GM19240 (cell line): Measurements from ENCODE around the gene GSC2.
"Not testable (repeated sequence)": the region's sequence is repeated elsewhere in the genome, so short reads cannot be mapped to it uniquely, and the experiment has no call there.

ENCODE experiments used
- DNase-seq: peaks from one replicate; pipeline ENCODE4 v3.0.0; 2011; ENCODE audit warnings: low spot score; ENCODE audit not compliant: insufficient read length

The GSC2 gene

DNA sequence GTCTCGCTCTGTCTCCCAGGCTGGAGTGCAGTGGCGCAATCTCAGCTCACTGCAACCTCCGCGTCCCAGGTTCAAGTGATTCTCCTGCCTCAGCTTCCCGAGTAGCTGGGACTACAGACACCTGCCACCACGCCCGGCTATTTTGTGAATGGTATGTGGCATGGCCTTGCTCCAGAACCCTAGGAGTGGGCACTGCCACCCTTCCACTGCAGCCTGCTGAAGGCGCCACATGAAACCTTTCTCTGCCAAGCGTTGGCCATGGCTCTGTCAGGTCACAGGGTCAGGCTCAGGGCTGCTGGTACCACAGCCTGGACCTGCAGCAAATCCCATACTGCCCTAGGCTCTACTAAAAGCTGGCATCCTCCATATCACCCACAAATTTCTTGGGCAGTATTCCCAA lies 6.0 kb upstream of the GSC2 start:
- DNase-seq = not testable (repeated sequence)

DNA sequence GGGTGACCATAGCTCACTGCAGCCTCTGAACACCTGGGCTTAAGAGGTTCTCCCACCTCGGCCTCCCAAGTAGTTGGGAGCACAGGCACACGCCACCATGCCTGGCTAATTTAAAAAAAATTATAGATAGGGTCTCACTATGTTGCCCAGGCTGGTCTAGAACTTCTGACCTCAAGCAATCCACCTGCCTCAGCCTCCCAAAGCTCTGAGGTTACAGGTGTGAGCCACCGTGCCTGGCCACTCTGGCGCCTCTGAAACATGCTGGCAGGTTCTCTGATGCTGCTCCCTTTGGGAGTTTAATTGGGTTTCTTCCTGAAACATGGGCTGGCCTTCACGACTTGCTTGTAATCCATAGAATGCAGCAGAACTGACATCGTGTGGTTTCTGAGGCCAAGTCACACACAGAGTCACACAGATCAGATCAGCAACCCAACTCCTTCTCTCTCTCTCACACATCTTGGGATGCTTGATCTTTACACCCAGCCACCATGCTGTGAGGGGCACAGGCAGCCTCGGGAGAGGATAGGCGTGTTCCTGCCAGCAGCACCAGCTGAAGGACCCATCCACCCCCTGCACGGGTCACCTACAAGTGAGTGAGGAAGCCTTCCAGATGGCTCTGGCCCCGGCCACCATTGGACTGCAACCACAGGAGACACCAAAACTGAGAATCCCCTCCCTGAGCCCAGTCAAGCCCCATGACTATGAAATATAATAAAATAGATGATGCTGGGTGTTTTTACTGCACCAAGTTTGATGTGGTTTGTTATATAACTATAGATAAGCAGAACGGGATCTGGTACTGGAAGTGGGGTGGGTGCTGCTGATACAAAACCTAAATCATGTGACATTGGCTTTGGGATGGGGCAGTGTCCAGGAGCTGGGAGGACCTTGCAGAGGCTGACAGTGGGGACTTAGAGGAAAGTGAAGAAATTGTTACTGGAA lies 3.1 kb upstream of the GSC2 start:
- no peak for DNase-seq

DNA sequence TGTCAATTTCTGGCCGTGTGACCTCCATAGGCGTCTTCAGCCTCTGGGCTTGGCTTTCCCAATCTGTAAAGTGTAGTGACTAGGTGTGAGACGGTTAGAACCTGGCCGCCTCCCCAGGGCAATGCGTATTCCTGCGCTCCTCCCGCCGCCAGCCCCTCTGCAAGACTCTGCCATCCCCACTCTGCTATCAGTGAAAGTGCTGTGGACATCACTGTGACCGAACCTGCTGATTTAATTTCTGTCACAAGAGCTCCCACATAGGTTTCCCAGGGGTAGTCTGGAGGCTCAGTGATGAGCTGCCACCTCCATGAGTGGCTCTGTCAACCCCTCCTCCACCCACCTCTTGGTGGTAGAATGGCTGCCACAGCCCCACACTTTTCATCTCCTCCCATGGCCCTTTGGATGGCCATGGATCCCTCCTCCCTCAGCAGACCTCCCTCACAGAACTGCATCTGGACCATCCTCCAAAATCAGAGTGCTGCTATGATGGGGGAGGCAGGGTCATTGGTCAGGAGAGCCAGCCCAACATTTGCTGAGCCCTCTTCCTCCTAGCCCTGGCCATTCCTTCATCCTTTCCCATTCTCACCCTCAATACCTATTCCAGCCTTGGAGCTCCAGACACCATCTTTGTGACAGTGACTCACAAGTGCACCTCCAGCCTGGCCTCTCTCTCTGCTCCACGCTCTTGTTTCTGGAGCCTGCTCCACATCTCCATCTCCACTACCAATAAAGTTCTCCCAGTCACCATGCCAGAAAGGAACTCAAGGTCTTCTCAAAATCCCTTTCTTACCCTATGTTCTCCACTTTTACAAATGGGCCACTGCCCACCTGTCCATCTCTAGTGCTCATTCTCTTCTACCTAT lies 1.5 kb upstream of the GSC2 start:
- DNase-seq = no peak

DNA sequence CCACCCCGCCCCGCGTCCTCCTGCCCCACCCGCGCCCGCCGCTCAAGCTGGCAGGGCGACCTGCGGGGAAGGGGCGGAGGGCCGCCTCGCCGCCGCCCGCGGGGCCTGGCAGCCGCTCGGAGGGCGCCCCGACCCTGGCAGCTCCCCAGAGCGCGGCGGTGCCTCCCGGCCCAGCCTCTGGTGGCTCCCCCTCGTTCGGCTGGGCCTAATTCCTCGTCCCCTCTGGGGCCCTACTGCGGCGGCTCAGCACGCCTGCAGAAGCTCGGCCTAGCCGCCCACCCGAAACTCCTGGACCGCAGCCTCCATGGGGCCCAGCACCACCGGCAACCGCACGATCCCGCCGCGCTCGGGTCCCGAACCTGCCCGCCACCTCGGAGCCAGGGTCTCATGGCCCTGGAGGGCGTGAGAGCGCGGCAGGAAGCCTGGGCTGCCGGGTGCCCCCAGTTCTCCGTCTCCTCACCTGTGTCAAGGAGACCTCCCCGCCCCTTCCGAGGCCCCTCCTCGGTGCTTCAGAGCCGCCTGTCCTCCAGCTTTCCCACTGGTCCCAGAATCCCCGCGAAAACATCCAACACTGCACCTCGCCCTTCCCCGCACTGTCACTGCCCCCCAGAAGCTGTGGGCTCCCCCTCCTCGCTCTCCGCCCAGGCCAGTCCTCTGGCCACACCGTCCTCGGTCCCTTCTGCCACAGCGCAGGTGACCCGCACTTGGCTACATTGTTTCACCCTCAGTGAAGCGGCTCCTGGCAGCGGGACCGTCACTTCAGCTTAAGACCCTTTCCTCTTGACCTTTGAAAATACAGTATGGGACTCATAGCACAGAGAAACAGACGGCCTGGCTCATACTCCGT lies 613 bp upstream of the GSC2 start:
- DNase-seq = no peak

DNA sequence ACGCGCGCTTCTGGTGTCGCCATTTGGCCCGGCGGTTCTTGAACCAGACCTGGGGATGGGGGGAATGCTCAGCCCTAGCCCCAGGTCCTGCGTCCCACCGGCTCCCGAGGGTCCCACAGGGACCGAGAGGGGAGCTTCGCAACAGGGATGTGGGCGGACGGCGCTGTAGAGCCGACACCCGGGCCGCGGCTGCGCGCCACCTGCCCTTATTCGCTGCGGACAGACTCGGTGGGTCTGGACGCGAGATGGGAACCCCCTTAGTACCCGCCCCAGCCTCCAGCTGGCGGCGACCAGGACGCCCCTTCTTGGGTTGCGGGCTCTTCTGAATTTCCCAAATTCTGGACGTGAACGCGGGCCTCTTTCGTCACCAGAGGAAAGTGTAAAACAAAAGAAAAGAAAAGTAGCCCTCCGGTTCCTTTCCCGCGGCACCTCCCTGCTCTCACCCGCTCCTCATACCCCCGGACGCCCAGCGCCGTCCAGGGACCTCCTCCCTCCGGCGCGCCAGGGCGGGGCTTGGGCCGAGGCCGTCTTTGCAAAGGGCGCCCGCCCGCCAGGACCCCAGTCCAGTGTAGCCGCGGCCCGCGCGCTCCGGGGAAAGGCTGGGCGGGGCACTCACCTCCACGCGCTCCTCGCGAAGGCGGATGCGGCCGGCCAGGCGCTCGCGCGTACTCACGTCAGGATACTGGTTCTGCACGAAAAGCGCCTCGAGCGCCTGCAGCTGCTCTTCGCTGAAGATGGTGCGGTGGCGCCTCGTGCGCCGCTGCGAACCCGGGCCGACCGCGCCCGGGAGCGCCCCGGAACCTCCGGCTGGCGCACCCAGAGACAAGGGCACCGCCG lies 827 bp downstream of the GSC2 start:
- DNase-seq = no peak

DNA sequence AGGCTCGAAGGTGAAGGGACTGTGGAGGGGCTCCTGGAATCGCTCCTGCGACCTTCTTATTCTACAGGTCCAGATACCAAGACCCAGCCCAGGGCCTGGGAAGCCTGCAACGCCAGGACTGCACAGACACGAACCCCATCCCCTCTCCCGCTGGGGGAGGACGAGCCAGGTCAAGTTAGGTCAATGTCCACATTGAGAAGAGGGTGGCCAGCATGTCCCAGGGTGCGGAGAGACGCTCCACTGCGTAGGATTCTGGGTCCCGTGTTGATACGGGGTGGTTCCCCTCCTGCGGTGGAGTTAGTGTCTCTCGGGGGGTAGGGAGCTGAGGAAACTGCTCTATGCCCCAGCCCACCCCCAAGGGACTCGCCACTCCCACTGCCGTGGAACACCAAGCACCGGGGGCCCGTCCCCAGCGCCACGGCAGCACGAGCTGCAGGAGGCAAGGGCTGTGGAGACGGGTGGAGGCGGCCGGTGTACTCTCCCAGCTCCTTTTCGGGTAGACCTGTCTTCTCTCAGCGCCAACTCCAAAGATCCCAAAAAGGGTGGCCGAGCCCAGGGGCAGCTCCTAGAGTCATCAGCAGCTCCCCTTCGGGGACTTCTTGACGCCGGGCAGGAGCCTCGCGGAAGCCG lies 1.6 kb downstream of the GSC2 start:
- DNase-seq = no peak

DNA sequence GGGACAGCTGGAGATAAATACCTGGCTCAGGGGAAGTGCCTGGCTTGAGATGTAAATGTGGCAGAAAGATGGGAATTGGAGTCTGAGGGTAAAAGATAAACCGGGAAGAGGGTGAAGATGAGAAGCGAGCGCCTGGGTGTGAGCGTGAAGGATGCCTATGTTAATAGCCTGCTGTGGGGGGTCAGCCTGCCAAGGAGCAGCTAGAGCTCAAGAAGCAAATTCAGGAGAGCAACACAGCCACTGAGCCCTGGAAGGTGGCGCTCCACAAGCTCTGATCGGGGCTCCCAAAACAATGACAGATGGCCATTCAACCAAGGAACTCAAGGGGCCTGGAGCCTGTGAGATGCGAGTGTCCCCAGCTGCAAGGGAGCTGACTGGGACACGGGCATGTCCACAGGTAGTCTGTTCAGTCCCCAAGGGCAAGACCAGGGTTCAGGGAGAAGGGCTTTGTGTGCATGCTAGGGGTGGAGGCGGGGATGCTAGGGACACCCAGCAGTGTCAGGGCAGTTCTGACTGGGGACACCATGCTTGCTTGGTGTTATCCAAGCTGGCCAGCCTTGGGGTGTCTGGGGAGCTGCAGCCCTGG lies 2.8 kb downstream of the GSC2 start:
- DNase-seq = no peak

DNA sequence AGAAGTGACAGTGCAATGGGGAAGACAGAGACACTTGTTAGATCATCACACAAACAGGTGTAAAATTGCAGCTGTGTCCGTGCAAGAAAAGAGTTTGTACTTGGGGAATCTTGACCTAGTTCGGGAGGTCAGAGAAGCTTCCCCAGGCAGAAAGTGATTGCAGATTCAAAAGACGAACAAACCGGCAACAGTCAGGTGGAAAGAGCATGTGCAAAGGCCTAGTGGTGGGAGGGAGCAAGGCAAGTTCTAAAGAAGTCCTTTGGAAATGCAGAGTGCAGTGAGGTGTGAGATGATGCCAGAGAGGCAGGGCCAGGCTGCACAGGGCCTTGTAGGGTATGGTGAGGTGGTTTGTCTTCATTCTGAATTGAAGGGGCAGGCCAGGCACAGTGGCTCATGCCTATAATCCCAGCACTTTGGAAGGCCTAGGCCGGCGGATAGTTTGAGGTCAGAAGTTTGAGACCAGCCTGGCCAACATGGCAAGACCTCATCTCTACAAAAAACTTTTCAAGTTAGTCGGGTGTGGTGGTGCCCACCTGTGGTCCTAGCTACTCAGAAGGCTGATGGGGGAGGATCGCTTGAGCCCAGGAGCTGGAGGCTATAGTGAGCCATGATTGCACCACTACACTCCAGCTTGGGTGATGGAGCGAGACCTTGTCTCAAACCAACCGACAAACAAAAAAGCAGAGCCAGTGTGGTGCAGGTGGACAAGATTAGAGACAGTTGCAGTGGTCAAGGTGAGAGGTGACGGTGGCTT lies 3.7 kb downstream of the GSC2 start:
- no peak for DNase-seq

DNA sequence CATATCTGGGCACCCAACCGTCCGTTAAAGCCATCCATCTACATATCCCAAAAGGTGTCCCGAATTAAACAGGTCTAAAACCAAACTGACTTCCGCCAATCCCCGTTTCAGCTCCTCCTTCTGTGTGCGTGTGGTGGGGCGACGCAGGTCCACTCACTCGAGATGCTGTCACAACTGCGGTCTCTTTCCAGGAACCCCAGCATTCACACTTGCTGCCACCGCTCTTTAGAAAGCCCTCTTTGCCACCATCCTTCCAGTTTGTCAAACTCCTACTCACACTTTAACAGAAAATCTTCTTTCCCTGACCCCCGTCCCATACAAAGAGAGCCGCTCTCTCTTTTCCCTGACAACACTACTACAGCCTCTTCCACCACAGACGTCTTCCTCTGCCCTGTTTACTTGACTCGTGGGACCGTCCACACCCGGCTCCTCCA lies 6.1 kb downstream of the GSC2 start:
- no peak for DNase-seq

DNA sequence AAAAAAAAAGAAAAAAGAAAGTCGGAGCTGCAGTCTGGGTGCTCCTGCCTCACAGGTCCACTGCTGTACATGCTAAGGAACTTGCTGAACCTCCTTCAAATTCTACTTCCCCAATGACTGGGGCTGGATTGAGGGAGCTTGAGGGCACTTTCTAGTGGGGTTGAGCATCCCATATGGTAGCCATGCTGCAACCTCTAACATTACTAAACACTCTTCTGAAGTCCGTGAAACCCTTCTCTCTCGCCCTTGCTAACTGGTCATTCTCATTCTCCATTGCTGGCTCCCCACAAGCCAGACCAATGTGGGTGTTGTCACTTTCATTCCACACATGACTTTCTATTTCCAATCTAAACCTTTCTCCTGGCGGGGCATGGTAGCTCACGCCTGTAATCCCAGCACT lies 6.9 kb downstream of the GSC2 start:
- no peak for DNase-seq

DNA sequence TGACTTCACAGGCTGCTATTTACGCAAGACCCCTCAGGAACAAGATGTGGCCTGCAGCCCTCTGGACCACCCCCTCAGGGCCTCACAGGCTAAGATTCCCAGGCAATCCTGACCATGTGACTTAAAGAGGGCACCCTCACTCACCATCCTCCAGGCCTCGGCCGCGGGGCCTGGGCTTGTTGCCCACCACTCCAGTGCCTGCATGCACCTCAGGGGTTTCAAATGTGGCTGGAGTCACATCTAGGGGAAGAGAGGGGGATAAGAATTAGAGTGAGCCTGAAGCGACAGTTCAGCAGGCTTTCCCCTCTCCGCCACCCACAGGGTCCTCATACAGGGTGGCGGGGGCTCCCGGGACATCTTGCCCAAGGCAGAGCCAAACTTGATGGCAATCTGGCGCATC lies 7.7 kb downstream of the GSC2 start:
- no peak for DNase-seq

DNA sequence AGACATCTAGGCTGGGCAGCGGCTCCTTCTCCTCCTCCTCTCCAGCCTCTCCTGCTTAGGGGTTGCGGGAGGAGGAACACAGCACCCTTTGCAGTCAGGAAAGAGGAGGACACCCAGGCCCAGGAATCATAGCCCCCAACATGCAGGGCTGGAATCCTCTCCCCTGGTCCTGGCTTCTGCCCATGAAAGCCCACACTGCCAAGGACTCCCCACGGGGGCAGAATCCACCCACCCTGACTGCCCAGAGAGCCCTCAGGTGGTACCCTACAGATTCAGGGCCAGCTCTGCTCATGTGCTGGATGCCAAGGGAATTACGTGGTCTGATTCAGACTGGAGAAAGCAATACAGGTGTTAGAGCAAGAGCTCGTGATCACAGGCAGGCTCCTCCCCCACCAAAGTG lies 10.1 kb downstream of the GSC2 start:
- DNase-seq = no peak

DNA sequence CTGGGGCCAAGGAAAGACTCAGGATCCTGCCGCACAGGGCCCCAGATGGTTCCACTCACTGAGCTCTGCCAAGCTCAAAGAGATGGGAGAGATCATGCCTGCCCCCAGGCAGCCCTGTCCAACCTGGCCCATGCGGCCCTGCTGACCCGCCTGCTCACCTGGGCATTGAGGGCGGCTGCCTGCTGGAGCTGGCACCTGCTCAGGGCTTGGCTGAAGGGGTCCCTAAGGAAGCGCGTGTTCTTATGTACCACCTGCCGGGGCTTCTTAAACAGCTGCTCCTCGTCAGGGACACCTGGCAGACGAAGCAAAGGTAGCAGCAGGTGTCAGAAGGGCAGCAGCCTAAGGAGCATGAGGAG lies 11.1 kb downstream of the GSC2 start:
- no peak for DNase-seq

DNA sequence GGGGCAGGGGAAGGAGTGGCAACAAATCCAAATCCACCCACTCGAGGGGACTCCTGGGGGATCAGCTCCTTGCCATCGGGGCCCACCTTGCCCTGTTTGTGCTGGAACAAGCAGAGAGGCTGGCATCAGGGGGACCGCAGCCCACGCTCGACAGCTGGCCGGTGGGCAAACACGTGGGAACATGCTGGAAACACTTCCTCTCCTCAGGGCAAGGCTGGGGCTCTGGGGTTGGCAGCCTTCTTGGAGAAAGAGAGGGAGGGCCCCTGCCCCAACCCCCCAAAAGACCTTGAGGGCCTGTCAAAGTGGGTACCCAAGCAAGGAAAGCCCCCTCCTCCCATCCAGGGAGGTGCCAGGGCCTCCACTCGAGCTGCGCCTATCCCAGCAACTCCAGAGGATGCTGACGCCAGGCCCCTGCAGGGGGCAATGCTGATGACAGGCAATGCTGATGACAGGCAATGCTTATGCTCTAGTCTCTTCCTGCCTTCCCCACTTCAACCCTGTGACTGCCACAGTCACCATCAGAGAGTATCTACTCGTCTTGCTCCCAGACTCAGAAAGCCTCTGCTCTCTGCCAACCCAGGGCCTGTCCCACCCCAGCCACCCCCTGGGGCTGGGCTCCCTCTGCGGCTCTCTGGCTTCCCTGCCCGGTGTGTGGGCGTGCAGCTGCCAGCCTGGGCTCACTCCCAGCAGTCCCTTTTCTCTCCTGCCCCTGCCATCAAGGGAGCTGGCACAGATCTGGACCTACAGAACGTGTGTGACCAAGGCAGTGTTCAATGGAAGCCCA lies 11.7 kb downstream of the GSC2 start:
- DNase-seq = no peak

DNA sequence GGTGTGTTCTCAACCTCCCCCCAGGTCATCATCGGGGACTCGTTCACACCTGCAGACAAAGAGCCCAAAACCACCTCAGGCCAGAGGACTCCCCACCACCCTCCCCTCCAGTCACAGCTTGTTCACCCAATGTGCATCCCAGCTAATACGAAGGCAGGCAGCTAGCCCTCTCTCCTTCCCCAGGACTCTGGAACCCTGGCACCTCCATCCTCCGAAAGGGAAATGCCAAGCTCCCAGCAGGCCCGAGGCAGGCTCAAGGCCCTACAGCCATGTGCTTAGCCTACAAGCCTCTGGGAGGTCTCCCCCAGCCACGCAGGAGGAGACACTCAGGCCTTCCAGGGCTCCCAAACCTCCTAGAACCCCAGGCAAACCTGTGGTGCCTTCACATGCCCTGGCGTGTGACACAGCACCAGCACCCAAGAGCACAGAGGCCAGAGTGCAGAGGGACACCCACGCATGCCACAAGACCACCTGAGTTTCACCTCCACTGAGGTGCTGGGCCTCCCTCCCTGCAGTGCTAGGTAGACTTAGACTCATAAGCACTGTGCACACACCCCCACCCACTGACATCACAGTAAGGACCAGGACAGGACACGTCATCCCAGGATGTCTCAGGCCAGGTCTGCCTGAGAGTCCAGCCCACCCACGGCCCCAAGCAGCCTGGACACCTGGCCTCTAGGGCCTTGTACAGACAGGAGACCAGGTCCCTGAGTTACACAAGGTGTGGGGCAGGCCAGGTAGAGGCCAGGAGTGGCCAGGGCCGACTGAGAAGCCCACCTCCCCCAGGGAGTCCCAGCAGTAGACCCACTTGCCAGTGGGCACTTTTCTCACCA lies 12.5 kb downstream of the GSC2 start:
- DNase-seq = no peak

DNA sequence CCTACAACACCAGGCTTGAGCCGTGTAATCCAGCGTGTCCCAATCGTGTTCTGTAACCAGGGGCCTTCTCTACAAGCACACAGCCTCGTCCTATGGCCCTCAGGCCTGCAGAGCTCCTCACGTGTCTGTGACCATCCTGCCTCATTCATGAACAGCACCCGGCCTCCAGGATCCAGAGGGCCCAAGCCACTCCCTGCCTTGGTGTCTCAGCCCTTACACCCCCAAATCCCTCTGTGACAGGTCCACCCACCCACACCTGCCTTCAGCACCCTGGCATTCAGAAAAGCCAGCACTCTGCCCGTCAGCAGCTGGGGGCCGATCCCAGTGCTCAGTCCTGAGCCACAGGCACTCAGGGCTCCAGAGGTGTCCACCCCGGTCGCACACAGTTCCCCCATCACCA lies 13.2 kb downstream of the GSC2 start:
- DNase-seq = no peak

DNA sequence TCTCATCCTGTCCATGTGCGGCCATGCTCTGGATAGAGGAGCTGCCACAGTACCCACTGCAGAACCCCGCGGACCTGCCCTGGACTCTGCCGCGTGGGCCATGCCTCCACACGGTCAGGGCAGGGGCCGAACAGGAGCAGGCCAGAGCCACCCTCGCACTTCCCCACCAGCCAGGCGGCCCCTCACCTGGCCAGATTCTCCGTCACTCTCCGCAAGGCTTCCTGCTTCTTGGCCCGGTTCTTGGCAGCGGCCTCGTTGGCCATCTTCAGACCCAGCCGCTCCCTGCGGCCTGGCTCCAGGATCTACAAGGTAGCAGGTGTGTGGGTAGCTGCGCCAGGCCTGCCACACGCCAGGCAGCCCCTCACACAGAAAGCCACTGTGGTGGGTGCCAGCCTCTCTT lies 15.2 kb downstream of the GSC2 start:
- DNase-seq = no peak
